Sigmoid colon (tissue), 7 donors: Measurements from ENCODE around the gene PRLH. TPM values are rescaled to one million over a fixed set of nuclear protein-coding genes. Genes with fewer than 3 reads are reported as not detected.

ENCODE experiments used
- DNase-seq: peaks from one replicate; pipeline ENCODE4 v3.0.0-alpha.2; 2019
- H3K27ac ChIP-seq, 4 donors: fragments of 200-600 bp; sonication (generic); one replicate each; pipeline ENCODE4 v1.5.1; 2016 to 2019; ENCODE audit warnings: mild to moderate bottlenecking in 1 of 4
- H3K27me3 ChIP-seq, 3 donors: fragments of 200-600 bp; sonication (generic); one replicate each; pipeline ENCODE4 v1.5.1; 2019; ENCODE audit warnings: mild to moderate bottlenecking in 1 of 3
- H3K36me3 ChIP-seq, 4 donors: fragments of 200-600 bp; sonication (generic); one replicate each; pipeline ENCODE4 v1.5.1; 2016 to 2019
- H3K4me1 ChIP-seq, 4 donors: fragments of 200-600 bp; sonication (generic); one replicate each; pipeline ENCODE4 v1.5.1; 2017 to 2019
- H3K4me3 ChIP-seq, 4 donors: fragments of 200-600 bp; sonication (generic); one replicate each; pipeline ENCODE4 v1.5.1; 2017 to 2019; ENCODE audit warnings: mild to moderate bottlenecking in 2 of 4, moderate library complexity in 1 of 4
- H3K9me3 ChIP-seq, 4 donors: fragments of 200-600 bp in 3 of 4; sonication (generic) in 3 of 4; one replicate each; pipeline versions ENCODE4 v1.5.1 to v1.6.1; 2013 to 2019
- EP300 ChIP-seq, 4 donors: sonication (generic); formaldehyde crosslinking; IDR thresholded peaks; one replicate each; pipeline ENCODE4 v1.6.1; 2017; ENCODE audit warnings: antibody characterized with exemption in 4 of 4
- POLR2A ChIP-seq, 2 donors: fragments of 450-650 bp; IDR thresholded peaks; one replicate each; pipeline ENCODE4 v1.6.1; 2016; ENCODE audit warnings: antibody characterized with exemption in 2 of 2, mild to moderate bottlenecking in 2 of 2, moderate library complexity in 2 of 2
- POLR2AphosphoS5 ChIP-seq, 4 donors: sonication (generic); formaldehyde crosslinking; IDR thresholded peaks; one replicate each; pipeline ENCODE4 v1.6.1; 2017; ENCODE audit warnings: antibody characterized with exemption in 4 of 4
- WGBS, 2 donors: extraction: QIAGEN DNeasy Blood & Tissue Kit; methylation state at CpG; one replicate each; pipeline ENCODE4 v1.1.7; 2013; 5-methylcytosine and 5-hydroxymethylcytosine counted together
- intact Hi-C: fragments of 100-400 bp; cut with DNase I; formaldehyde crosslinking; loops from one replicate; pipeline ENCODE4 v1.15.1; 2023
- polyA plus RNA-seq, 3 donors: library from polyadenylated mRNA; stranded (reverse); fragments of 200-250 nt; gene quantifications; one replicate each; pipeline ENCODE4 v1.2.3, GENCODE V29; 2013
- total RNA-seq, 4 donors: library from RNA; depleted of rRNA; stranded (reverse); fragments of >200 nt; gene quantifications; one replicate each; pipeline ENCODE4 v1.1.0, GENCODE V29; 2016
- TF ChIP-seq, protein P1 (sequence below), 4 experiments: fragments of 450-650 bp in 3 of 4; fragments of 200-600 bp in 1 of 4; IDR thresholded peaks; one replicate each; pipeline ENCODE4 v1.5.1; 2016 to 2019; ENCODE audit warnings: antibody characterized with exemption in 4 of 4, mild to moderate bottlenecking in 3 of 4, moderate library complexity in 2 of 4
- donor health status: healthy with polysubstance abuse.
- donor health status: Bipolar disorder and iron deficiency.
- donor health status: healthy.

PRLH gene
- total and polyA plus RNA-seq, 7 donors = not detected

GRCh38 chr2:237541243-237541642 lies 25.1 kb upstream of the PRLH start:
- TF ChIP-seq POLR2AphosphoS5 (IDR thresholded peaks at IDR 0.05) (no peak), POLR2A (IDR thresholded peaks at IDR 0.05) (no peak), EP300 (IDR thresholded peaks at IDR 0.05) (no peak)
- TF ChIP-seq, protein P1, sequence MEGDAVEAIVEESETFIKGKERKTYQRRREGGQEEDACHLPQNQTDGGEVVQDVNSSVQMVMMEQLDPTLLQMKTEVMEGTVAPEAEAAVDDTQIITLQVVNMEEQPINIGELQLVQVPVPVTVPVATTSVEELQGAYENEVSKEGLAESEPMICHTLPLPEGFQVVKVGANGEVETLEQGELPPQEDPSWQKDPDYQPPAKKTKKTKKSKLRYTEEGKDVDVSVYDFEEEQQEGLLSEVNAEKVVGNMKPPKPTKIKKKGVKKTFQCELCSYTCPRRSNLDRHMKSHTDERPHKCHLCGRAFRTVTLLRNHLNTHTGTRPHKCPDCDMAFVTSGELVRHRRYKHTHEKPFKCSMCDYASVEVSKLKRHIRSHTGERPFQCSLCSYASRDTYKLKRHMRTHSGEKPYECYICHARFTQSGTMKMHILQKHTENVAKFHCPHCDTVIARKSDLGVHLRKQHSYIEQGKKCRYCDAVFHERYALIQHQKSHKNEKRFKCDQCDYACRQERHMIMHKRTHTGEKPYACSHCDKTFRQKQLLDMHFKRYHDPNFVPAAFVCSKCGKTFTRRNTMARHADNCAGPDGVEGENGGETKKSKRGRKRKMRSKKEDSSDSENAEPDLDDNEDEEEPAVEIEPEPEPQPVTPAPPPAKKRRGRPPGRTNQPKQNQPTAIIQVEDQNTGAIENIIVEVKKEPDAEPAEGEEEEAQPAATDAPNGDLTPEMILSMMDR (IDR thresholded peaks at IDR 0.05) = no peak
- 32 to 60% methylated on average over 5 of the region's 5 CpGs for WGBS, 2 donors
- H3K4me3 ChIP-seq = no peak overlapping the region
- H3K36me3 ChIP-seq = no peaks in the 10 kb centered on the region
- H3K27me3 ChIP-seq = peaks cover 0 to 6% (median 0%) of the 10 kb centered on the region in 3 donors
- intact Hi-C loops = no loop called here
- DNase-seq = no peak
- H3K27ac ChIP-seq = no peak overlapping the region
- H3K9me3 ChIP-seq = no peaks in the 10 kb centered on the region
- peaks cover 0 to 5% (median 0%) of the 10 kb centered on the region in 4 donors for H3K4me1 ChIP-seq

DNA sequence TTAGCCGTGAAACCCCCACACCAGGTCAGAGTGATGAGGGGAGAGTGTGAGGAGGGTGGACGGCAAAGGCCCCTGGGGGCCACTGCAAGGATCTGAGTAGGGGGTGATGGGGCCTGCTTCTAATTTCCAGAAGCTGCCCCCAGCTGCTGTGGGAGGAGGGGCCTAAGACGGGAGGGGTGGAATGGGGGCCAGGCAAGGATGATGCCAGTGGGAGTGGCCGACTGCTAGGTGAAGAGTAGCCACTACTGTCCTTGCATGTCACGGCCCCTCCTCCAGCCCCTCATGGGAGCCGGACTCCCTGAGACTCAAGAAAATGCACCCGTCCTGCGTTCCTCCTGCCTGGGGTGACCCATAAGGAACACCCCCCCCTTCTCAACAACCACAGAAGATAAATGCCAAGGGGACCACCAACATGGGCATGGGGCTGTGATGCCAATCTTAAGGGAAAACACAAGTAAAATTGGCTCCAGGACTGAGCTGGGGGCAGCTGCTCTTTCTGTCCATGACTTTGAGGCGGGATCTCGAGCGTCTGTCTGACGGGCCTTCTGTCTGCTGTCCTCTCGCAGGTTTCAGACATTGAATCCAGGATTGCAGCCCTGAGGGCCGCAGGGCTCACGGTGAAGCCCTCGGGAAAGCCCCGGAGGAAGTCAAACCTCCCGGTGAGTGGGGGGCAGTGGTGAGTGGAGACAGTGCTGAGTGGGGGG lies 24.2 kb upstream of the PRLH start:
- Histone ChIP-seq H3K9me3 (no peaks in the 10 kb centered on the region), H3K27ac (no peak overlapping the region), H3K27me3 (peaks cover 0 to 6% (median 0%) of the 10 kb centered on the region in 3 donors), H3K36me3 (no peaks in the 10 kb centered on the region), H3K4me3 (no peak overlapping the region), H3K4me1 (peaks cover 0 to 5% (median 0%) of the 10 kb centered on the region in 4 donors)
- 96% methylated on average over 18 of the region's 18 CpGs for WGBS, 2 donors
- no peak for DNase-seq
- TF ChIP-seq POLR2AphosphoS5 (IDR thresholded peaks at IDR 0.05) (no peak), POLR2A (IDR thresholded peaks at IDR 0.05) (no peak), EP300 (IDR thresholded peaks at IDR 0.05) (no peak)
- TF ChIP-seq, protein P1 (IDR thresholded peaks at IDR 0.05) = no peak
- intact Hi-C loops = no loop called here

DNA sequence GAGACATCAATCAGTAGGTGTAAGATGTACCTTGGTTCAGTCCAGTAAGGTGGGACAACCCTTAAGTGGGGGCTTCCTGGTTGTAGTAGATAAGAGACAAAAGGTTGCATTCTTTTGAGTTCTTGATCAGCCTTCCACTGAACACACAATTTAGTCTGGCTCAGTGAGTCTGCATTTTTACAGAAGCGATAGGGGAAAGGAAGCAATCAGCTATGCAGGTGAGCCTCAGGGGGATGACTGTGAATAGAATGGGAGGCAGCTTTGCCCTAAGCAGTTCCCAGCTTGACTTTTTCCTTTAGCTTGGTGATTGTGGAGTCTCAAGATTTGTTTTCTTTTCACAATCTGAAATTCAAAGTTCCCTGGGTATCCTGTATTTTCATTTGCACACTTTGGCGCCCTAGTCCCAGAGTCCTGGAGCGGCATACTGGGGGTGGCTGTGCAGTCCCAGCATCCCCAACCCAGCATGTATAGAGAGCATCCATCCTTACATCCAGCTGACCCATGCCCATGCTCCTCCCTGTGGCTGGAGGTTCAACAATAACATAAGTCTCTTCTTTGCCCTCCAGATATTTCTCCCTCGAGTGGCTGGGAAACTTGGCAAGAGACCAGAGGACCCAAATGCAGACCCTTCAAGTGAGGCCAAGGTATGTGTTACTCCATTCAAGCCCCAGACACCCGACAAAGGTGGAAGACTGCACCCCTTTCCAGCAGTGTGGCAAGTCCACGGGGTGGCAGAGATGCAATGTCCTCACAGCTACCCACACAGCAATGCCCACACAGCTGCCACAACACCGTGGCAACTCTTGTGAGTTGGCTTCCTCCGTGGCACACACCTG lies 20.1 kb upstream of the PRLH start:
- H3K36me3 ChIP-seq = no peaks in the 10 kb centered on the region
- no peaks in the 10 kb centered on the region for H3K4me1 ChIP-seq
- intact Hi-C loops = no loop called here
- no peak overlapping the region for H3K4me3 ChIP-seq
- H3K9me3 ChIP-seq = no peaks in the 10 kb centered on the region
- TF ChIP-seq POLR2A (IDR thresholded peaks at IDR 0.05) (no peak), POLR2AphosphoS5 (IDR thresholded peaks at IDR 0.05) (no peak), EP300 (IDR thresholded peaks at IDR 0.05) (no peak)
- TF ChIP-seq, protein P1 (IDR thresholded peaks at IDR 0.05) = no peak
- no peak overlapping the region for H3K27ac ChIP-seq
- no peaks in the 10 kb centered on the region for H3K27me3 ChIP-seq
- no peak for DNase-seq
- WGBS, 2 donors = 76 to 89% methylated on average over 8 of the region's 8 CpGs

- intact Hi-C loops = no loop called here
- Histone ChIP-seq H3K9me3 (no peaks in the 10 kb centered on the region), H3K36me3 (no peaks in the 10 kb centered on the region), H3K4me1 (no peaks in the 10 kb centered on the region), H3K27me3 (no peaks in the 10 kb centered on the region), H3K27ac (no peak overlapping the region), H3K4me3 (no peak overlapping the region)
- no peak for DNase-seq
- TF ChIP-seq POLR2AphosphoS5 (IDR thresholded peaks at IDR 0.05) (no peak), POLR2A (IDR thresholded peaks at IDR 0.05) (no peak), EP300 (IDR thresholded peaks at IDR 0.05) (no peak)
- TF ChIP-seq, protein P1 (IDR thresholded peaks at IDR 0.05) = no peak
- WGBS, 2 donors = 73 to 81% methylated on average over 13 of the region's 13 CpGs
These were observed 19.4 kb upstream of the PRLH start for GRCh38 chr2:237546876-237547395.
